GM18505 (cell line): ENCODE measurements around the gene LRRC36.
A peak's percentile ranks its signal among the peaks of the same experiment; 100 is the strongest.

ENCODE experiments used
- ATAC-seq: cut with Tn5 transposase; IDR thresholded peaks from one replicate; pipeline ENCODE4 v1.9.1; 2021; ENCODE audit not compliant: unreplicated experiment
- POLR2A ChIP-seq: IDR thresholded peaks from 4 replicates; pipeline ENCODE4 v1.6.1; 2011; ENCODE audit warnings: borderline replicate concordance; ENCODE audit not compliant: insufficient read depth, insufficient read length; ENCODE audit errors: extremely low read depth

The LRRC36 gene, protein sequence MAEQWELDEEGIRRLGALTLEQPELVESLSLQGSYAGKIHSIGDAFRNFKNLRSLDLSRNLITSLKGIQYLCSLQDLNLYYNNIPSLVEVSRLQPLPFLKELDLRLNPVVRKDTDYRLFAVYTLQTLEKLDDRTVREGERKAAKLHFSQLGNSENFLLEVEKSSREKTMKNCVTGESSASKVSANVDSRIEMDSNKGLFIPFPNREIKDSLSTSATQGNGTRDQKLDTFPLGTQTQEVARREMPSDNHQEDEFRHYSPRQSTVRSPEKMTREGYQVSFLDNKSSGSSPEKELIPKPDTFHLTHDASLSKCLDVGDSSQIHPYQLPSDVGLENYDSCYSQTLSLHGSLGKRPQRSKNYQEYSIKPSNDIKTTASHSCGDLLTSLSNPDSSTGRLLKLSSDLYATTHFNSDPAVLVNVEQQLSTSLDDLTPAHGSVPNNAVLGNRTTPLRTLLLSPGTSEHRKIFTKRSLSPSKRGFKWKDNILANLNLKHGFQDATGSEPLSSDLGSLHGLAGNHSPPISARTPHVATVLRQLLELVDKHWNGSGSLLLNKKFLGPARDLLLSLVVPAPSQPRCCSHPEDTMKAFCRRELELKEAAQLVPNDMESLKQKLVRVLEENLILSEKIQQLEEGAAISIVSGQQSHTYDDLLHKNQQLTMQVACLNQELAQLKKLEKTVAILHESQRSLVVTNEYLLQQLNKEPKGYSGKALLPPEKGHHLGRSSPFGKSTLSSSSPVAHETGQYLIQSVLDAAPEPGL

GRCh38 chr16:67326472-67327309 lies at the start of gene LRRC36, which contains the start of gene KCTD19:
TSS of gene LRRC36 (plus strand) at chr16:67326815. CDS start at chr16:67326863, 48 bp downstream.
TSS of gene KCTD19 (minus strand) at chr16:67326741. CDS start at chr16:67326707, 34 bp downstream.
- no peak for ATAC-seq
- TF ChIP-seq POLR2A, result peak; percentile 33

DNA sequence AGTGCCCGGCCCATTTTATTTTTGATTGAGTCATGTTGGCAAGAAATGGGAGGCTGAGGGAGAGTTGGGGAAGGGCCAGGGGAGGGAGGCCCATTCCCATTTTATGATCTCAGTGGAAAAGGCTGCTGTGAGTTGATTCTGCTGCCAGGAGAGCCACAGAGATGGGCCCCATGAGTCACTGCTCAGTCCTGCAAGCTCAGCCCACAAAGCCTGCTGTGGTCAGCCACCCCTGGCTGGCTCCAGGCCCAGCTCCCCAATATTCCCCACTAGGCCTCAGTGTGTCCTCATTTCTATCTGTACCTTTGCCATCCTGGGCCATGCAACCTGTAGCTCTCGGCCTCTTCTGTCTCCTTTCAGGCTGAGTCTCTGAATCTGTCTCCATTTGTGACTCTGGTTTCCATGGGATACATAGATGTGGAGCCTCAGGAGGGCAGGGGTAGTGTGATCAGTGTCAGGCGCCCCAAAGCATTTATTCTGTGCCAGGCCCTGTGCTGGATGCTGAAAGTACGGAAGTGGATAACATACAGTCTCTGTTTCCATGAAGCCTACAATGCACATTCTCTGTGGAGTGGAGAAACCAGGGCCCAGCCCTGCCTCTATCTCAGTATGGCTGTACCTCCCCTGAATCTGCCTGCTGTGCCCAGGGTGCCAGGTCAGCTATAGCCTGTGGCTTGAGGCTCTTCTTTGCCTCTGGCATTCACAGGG lies 49.2 kb upstream of the LRRC36 start:
- TF ChIP-seq POLR2A, result no peak
- no peak for ATAC-seq

DNA sequence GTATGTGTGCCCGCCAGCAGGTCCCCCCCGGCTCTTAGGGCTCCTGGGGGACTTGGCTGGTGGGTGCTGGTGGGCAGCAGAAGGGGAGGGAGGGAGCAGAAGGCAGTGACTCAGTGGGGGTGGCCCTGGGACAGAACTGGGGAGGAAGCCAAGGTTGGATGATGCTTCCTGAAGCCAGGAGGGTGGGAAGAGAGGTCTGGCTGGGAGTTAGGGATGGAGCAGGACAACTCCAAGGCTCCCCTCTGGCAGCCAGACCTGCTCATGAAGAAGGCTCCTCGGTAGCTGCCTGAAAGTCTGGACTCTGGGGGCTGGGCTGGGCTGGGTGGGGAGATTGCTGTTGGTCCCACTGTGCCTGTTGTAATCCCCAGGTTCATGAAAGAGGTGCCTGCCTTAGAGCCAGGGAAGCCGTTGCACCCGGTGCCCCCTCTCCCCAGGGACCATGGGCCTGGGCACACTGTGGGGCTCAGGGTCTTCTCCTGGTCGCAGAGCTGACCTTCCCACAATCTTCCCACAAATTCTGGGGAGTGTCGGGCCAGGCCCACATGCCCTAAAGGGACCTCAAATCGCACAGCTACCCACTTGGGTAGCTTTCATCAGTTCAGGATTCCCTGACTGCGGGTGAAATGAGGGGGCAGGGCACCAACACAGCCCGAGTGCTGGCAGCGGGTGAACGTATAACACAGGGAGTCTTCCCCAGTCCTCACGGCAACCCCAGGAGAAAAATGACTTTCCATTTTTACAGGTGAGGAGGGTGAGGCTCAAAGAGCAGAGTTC lies 48.4 kb upstream of the LRRC36 start:
- TF ChIP-seq POLR2A, result no peak
- no peak for ATAC-seq

DNA sequence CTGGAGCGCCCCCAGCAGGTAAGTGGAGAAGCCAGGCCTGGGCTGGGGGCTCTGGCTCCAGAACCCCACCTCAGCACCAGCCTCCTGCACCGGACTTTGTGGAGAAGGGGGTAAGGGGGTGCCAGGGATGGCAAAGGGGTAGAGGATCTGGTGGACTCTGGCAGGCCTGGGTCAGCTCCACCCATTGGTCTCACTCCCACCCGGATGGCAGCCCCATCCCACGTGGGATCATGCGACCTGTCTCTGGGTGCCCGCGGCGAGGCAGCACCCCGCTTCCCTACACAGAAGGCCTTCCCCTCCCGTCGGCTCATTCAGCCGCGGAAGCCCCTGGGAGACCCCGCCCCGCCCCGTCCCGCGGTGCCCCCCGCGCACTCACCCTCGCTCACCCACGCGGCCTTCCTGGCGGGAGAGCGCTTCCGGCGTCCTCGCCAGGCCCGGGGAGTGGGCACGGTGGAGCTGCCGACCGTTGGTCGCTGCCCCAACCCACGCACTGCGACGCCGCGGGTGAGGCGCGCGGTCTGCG lies 47.8 kb upstream of the LRRC36 start:
- ATAC-seq, result peak; percentile 39
- TF ChIP-seq POLR2A, result peak; percentile 44

GRCh38 chr16:67279296-67280089 lies 47.1 kb upstream of the LRRC36 start, which contains the start of gene PLEKHG4:
TSS of gene PLEKHG4 (plus strand) at chr16:67279532. CDS start at chr16:67280045, 513 bp downstream.
- TF ChIP-seq POLR2A, result peak; percentile 23
- ATAC-seq, result peak; percentile 81

- no peak for TF ChIP-seq POLR2A
- ATAC-seq, result no peak
Observed at GRCh38 chr16:67280090-67281015, 46.3 kb upstream of the LRRC36 start.

GRCh38 chr16:67281536-67282446 lies 44.8 kb upstream of the LRRC36 start:
- ATAC-seq, result no peak
- no peak for TF ChIP-seq POLR2A

DNA sequence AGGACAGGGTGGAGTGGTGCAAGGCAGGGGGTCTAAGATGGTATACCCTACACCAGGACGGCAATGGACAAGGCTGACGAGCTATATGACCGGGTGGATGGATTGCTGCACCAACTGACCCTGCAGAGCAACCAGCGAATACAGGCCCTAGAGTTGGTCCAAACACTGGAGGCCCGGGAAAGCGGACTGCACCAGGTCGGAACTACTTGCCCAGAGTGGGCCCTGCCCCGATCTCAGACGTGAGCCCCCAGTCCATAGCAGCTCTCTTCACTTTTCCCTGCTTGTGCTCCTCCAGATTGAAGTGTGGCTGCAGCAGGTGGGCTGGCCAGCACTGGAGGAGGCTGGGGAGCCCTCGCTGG lies 44.2 kb upstream of the LRRC36 start:
- no peak for TF ChIP-seq POLR2A
- ATAC-seq, result no peak

GRCh38 chr16:67283039-67283825 lies 43.4 kb upstream of the LRRC36 start:
- ATAC-seq, result no peak
- TF ChIP-seq POLR2A, result no peak
